Measurements from ENCODE around the gene PREX1. TPM values are rescaled to one million over a fixed set of nuclear protein-coding genes. Genes with fewer than 3 reads are reported as not detected.

The PREX1 gene
- total RNA-seq, 1 donor from 2014 or later: 2.9 TPM

- TF ChIP-seq, protein P1, sequence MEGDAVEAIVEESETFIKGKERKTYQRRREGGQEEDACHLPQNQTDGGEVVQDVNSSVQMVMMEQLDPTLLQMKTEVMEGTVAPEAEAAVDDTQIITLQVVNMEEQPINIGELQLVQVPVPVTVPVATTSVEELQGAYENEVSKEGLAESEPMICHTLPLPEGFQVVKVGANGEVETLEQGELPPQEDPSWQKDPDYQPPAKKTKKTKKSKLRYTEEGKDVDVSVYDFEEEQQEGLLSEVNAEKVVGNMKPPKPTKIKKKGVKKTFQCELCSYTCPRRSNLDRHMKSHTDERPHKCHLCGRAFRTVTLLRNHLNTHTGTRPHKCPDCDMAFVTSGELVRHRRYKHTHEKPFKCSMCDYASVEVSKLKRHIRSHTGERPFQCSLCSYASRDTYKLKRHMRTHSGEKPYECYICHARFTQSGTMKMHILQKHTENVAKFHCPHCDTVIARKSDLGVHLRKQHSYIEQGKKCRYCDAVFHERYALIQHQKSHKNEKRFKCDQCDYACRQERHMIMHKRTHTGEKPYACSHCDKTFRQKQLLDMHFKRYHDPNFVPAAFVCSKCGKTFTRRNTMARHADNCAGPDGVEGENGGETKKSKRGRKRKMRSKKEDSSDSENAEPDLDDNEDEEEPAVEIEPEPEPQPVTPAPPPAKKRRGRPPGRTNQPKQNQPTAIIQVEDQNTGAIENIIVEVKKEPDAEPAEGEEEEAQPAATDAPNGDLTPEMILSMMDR (IDR thresholded peaks at IDR 0.05; ENCODE audit: unreplicated experiment): no peak
- Mint-ChIP-seq H3K4me1 (ENCODE audit: low read depth) (peaks cover 3% of the 10 kb centered on the region), H3K9me3 (ENCODE audit: low read depth) (no peaks in the 10 kb centered on the region), H3K4me3 (ENCODE audit: low read depth) (no peak overlapping the region), H3K36me3 (ENCODE audit: insufficient read depth) (no peaks in the 10 kb centered on the region), H3K27me3 (peaks cover 66% of the 10 kb centered on the region), H3K27ac (no peak overlapping the region)
- no peak for DNase-seq (ENCODE audit: low spot score, unreplicated experiment)
These were observed 2.8 kb downstream of the PREX1 start for GRCh38 chr20:48824830-48825565.

- no peak for DNase-seq (ENCODE audit: low spot score, unreplicated experiment)
- no peak overlapping the region for H3K27ac Mint-ChIP-seq
- peaks cover 3% of the 10 kb centered on the region for H3K4me1 Mint-ChIP-seq (ENCODE audit: low read depth)
- no peak overlapping the region for H3K4me3 Mint-ChIP-seq (ENCODE audit: low read depth)
- H3K9me3 Mint-ChIP-seq (ENCODE audit: low read depth): no peaks in the 10 kb centered on the region
- peaks cover 64% of the 10 kb centered on the region for H3K27me3 Mint-ChIP-seq
- TF ChIP-seq, protein P1 (IDR thresholded peaks at IDR 0.05; ENCODE audit: unreplicated experiment): no peak
- no peaks in the 10 kb centered on the region for H3K36me3 Mint-ChIP-seq (ENCODE audit: insufficient read depth)
These were observed 3.8 kb downstream of the PREX1 start for GRCh38 chr20:48823960-48824498.

DNA sequence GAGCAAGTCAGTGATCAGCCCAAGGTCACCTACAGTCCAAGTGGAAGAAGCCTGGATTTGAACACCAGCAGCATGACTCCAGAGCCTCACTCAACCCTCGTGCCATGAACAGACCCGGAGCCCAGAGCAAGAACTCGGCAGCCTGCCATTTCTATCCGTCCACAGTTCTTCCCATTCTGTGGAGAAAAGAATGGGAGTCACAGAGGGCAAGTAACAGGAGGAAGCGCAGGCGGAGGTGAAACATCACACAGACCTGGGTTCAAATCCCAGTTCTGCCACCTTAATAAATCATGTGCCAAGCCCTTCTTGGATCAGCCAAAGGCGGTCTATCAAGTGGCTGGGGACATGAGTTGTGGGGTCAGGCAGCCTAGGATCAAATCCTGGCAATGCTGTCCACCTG, 4.3 kb downstream of the PREX1 start:
- TF ChIP-seq, protein P1 (IDR thresholded peaks at IDR 0.05; ENCODE audit: unreplicated experiment): no peak
- Mint-ChIP-seq H3K27me3 (peaks cover 60% of the 10 kb centered on the region), H3K9me3 (ENCODE audit: low read depth) (no peaks in the 10 kb centered on the region), H3K36me3 (ENCODE audit: insufficient read depth) (no peaks in the 10 kb centered on the region), H3K27ac (no peak overlapping the region), H3K4me3 (ENCODE audit: low read depth) (no peak overlapping the region), H3K4me1 (ENCODE audit: low read depth) (peaks cover 1% of the 10 kb centered on the region)
- no peak for DNase-seq (ENCODE audit: low spot score, unreplicated experiment)

GRCh38 chr20:48822879-48823385, 4.9 kb downstream of the PREX1 start:
- no peak overlapping the region for H3K4me3 Mint-ChIP-seq (ENCODE audit: low read depth)
- no peaks in the 10 kb centered on the region for H3K9me3 Mint-ChIP-seq (ENCODE audit: low read depth)
- H3K4me1 Mint-ChIP-seq (ENCODE audit: low read depth): peaks cover 1% of the 10 kb centered on the region

DNA sequence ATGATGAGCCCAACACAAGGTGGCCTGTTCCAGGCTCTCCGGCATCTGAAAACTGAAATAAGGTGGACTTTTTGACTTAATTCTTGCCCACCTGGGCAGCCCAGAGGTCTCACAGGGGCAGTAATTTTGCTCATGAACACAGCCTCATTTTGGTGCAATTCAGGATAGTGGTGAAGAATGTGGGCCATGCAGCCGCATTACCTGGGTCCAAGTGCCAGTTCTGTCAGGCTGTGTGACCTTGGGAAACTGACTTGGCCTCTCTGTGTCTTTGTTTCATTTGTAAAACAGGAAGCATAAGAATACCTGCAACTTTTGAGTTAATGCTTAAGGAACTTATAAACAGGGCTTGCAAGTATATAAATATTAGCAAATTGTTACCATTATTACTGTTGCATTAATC, 5.6 kb downstream of the PREX1 start:
- Mint-ChIP-seq H3K4me3 (ENCODE audit: low read depth) (no peak overlapping the region), H3K36me3 (ENCODE audit: insufficient read depth) (no peaks in the 10 kb centered on the region), H3K4me1 (ENCODE audit: low read depth) (peaks cover 1% of the 10 kb centered on the region), H3K27ac (no peak overlapping the region), H3K9me3 (ENCODE audit: low read depth) (no peaks in the 10 kb centered on the region), H3K27me3 (peaks cover 66% of the 10 kb centered on the region)
- TF ChIP-seq, protein P1 (IDR thresholded peaks at IDR 0.05; ENCODE audit: unreplicated experiment): no peak
- DNase-seq (ENCODE audit: low spot score, unreplicated experiment): no peak

More at GRCh38 chr20:48822879-48823385, 4.9 kb downstream of the PREX1 start:
- Mint-ChIP-seq H3K27ac (no peak overlapping the region), H3K27me3 (peaks cover 62% of the 10 kb centered on the region), H3K36me3 (ENCODE audit: insufficient read depth) (no peaks in the 10 kb centered on the region)
- DNase-seq (ENCODE audit: low spot score, unreplicated experiment): no peak
- TF ChIP-seq, protein P1 (IDR thresholded peaks at IDR 0.05; ENCODE audit: unreplicated experiment): no peak

Measured in progenitor cell of endocrine pancreas (in vitro differentiated cells).